Progenitor cell of endocrine pancreas (in vitro differentiated cells): ENCODE results near the gene CDH13. TPM values are rescaled to one million over a fixed set of nuclear protein-coding genes. Genes with fewer than 3 reads are reported as not detected.

Source experiments
- DNase-seq: peaks from one replicate; pipeline ENCODE4 v3.0.0; 2021; ENCODE audit warnings: low spot score; ENCODE audit not compliant: unreplicated experiment
- H3K27ac Mint-ChIP-seq: 2 replicates; pipeline ENCODE4 v1.8.0; 2021; ENCODE audit warnings: mild to moderate bottlenecking, moderate library complexity, mixed read lengths
- H3K27me3 Mint-ChIP-seq: 2 replicates; pipeline ENCODE4 v1.8.0; 2021; ENCODE audit warnings: mixed read lengths
- H3K36me3 Mint-ChIP-seq: 2 replicates; pipeline ENCODE4 v1.8.0; 2022; ENCODE audit warnings: mixed read lengths; ENCODE audit not compliant: insufficient read depth
- H3K4me1 Mint-ChIP-seq: 2 replicates; pipeline ENCODE4 v1.8.0; 2021; ENCODE audit warnings: low read depth, mixed read lengths
- H3K4me3 Mint-ChIP-seq: 2 replicates; pipeline ENCODE4 v1.8.0; 2021; ENCODE audit warnings: low read depth, mild to moderate bottlenecking, moderate library complexity, mixed read lengths
- H3K9me3 Mint-ChIP-seq: 2 replicates; pipeline ENCODE4 v1.8.0; 2021; ENCODE audit warnings: low read depth, mixed read lengths
- CTCF ChIP-seq: fragments of 200-600 bp; sonication (generic); IDR thresholded peaks from one replicate; pipeline ENCODE4 v1.5.0; 2021; ENCODE audit warnings: antibody characterized with exemption, mild to moderate bottlenecking; ENCODE audit not compliant: unreplicated experiment
- total RNA-seq: library from RNA; stranded (reverse); gene quantifications from 2 replicates; pipeline ENCODE4 v1.2.1, GENCODE V29; 2021

Gene CDH13
- total RNA-seq, 1 donor from 2014 or later: 0.38 TPM

- Mint-ChIP-seq H3K36me3 (no peaks in the 10 kb centered on the region), H3K27me3 (peaks cover 3% of the 10 kb centered on the region), H3K9me3 (no peaks in the 10 kb centered on the region), H3K4me3 (no peak overlapping the region), H3K4me1 (no peaks in the 10 kb centered on the region), H3K27ac (no peak overlapping the region)
- no peak for DNase-seq
- TF ChIP-seq CTCF: no peak
Observed at GRCh38 chr16:82699711-82700495, 73.1 kb downstream of the CDH13 start.

- Mint-ChIP-seq H3K9me3 (no peaks in the 10 kb centered on the region), H3K36me3 (no peaks in the 10 kb centered on the region), H3K27me3 (peaks cover 3% of the 10 kb centered on the region), H3K27ac (no peak overlapping the region), H3K4me1 (no peaks in the 10 kb centered on the region), H3K4me3 (no peak overlapping the region)
- no peak for DNase-seq
- TF ChIP-seq CTCF: no peak
Observed at GRCh38 chr16:82700541-82701235, 73.9 kb downstream of the CDH13 start.

GRCh38 chr16:82701442-82701955 lies 74.7 kb downstream of the CDH13 start:
- Mint-ChIP-seq H3K4me1 (no peaks in the 10 kb centered on the region), H3K27me3 (peaks cover 8% of the 10 kb centered on the region), H3K27ac (no peak overlapping the region), H3K36me3 (no peaks in the 10 kb centered on the region), H3K4me3 (no peak overlapping the region), H3K9me3 (no peaks in the 10 kb centered on the region)
- no peak for DNase-seq
- no peak for TF ChIP-seq CTCF

- Mint-ChIP-seq H3K27me3 (peaks cover 14% of the 10 kb centered on the region), H3K9me3 (no peaks in the 10 kb centered on the region), H3K4me3 (no peak overlapping the region), H3K36me3 (no peaks in the 10 kb centered on the region), H3K4me1 (no peaks in the 10 kb centered on the region), H3K27ac (no peak overlapping the region)
- no peak for DNase-seq
- no peak for TF ChIP-seq CTCF
Observed at GRCh38 chr16:82703161-82703560, 76.4 kb downstream of the CDH13 start.

GRCh38 chr16:82703871-82704768 lies 77.4 kb downstream of the CDH13 start:
- Mint-ChIP-seq H3K9me3 (no peaks in the 10 kb centered on the region), H3K4me1 (no peaks in the 10 kb centered on the region), H3K4me3 (no peak overlapping the region), H3K27ac (no peak overlapping the region), H3K27me3 (peaks cover 17% of the 10 kb centered on the region), H3K36me3 (no peaks in the 10 kb centered on the region)
- no peak for DNase-seq
- no peak for TF ChIP-seq CTCF
